ENCODE measurements around the gene BOLL. TPM values are rescaled to one million over a fixed set of nuclear protein-coding genes. Genes with fewer than 3 reads are reported as not detected.
A peak's percentile ranks its signal among the peaks of the same experiment; 100 is the strongest.

The BOLL gene
- total RNA-seq, 2 donors from 2014 or later: not detected

DNA sequence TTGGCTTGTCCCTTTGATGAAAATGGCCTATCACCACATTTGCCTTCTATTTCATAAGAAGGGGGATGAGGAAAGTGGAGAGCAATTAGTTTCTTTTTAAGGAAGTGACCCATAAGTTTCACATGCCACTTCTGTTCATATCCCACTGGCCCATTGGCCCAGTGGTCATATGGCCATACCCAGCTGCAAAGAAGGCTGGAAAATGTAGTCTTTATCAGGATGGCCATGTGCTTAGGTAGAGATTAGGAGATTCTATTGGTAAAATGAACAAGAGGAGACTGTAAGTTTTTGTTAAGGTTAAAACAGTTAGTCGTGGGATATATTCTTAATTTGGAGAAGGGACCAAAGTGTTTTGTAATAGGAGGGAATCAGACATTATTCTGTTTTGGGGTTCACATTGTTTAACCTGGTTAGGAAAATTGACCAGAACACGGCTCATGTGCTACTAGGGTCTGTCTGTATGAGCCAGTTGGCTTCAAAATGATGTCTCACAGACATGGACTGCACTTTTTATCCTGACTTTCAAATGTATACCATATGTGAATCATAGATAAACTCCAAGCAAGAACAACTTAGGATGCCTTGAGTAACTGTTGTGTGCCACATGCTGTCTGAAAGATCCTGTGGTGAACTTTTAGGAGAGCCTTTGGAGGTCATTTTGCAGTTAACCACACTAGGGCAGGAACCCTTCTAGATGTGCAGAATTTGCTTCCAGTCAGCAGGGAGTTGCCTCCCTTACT lies 36.6 kb upstream of the BOLL start:
- H3K27me3 ChIP-seq: no peaks in the 10 kb centered on the region
- no peak overlapping the region for H3K4me3 ChIP-seq
- no peak for DNase-seq (ENCODE audit: low spot score)
- TF ChIP-seq, protein P1, sequence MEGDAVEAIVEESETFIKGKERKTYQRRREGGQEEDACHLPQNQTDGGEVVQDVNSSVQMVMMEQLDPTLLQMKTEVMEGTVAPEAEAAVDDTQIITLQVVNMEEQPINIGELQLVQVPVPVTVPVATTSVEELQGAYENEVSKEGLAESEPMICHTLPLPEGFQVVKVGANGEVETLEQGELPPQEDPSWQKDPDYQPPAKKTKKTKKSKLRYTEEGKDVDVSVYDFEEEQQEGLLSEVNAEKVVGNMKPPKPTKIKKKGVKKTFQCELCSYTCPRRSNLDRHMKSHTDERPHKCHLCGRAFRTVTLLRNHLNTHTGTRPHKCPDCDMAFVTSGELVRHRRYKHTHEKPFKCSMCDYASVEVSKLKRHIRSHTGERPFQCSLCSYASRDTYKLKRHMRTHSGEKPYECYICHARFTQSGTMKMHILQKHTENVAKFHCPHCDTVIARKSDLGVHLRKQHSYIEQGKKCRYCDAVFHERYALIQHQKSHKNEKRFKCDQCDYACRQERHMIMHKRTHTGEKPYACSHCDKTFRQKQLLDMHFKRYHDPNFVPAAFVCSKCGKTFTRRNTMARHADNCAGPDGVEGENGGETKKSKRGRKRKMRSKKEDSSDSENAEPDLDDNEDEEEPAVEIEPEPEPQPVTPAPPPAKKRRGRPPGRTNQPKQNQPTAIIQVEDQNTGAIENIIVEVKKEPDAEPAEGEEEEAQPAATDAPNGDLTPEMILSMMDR (IDR thresholded peaks at IDR 0.05): no peak
- peaks cover 0 to 7% of the 10 kb centered on the region in 2 donors for H3K4me1 ChIP-seq
- H3K9me3 ChIP-seq: no peaks in the 10 kb centered on the region
- H3K27ac ChIP-seq: no peak overlapping the region
- no peaks in the 10 kb centered on the region for H3K36me3 ChIP-seq

DNA sequence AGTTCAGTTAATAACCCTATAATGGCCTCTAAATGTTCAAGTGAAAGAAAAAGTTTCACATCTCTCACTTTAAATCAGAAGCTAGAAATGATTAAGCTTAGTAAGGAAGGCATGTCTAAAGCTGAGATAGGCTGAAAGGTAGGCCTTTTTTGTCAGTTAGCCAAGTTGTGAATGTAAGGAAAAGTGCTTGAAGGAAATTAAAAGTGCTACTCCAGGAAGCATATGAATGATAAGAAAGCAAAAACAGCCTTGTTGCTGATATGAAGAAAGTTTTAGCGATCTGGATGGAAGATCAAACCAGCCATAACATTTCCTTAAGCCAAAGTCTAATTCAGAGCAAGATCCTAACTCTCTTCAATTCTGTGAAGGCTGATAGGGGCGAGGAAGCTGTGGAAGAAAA lies 29.4 kb upstream of the BOLL start:
- TF ChIP-seq, protein P1 (IDR thresholded peaks at IDR 0.05): no peak
- Histone ChIP-seq H3K4me1 (no peaks in the 10 kb centered on the region), H3K27ac (no peak overlapping the region), H3K27me3 (no peaks in the 10 kb centered on the region), H3K4me3 (no peak overlapping the region), H3K36me3 (no peaks in the 10 kb centered on the region), H3K9me3 (no peaks in the 10 kb centered on the region)
- no peak for DNase-seq (ENCODE audit: low spot score)

DNA sequence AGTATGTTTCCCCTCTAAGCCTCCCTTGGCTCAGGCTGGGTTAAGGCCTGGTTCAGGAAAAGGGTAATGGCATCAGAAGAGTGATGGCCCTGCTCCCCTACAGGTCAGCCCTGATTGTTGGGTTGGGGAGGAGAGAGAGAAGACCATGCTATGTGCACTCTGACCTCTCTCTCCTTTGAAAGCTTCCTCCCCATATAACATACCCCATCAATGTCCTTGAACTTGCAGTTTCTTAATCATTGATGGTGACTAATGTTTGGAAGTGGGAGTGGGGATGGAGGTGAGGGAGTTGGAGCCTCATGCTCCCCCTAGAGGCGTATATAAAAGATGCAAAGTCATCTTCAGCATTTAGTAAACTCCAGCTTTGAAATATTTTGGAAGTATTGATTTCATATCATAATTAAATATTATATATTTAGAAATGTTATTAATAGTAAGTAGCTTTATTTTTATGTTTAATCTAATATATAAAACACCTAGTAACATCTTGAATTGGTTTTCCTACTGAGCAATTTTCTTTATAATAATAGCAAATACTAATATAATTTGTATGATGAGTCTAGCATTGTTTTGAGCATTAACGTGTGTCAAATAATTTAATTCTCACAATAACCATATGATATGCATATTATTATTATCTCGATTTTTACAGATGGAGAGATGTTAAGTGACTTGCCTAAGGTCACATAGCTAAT lies 28.1 kb upstream of the BOLL start:
- peaks cover 0 to 11% of the 10 kb centered on the region in 2 donors for H3K4me1 ChIP-seq
- TF ChIP-seq, protein P1 (IDR thresholded peaks at IDR 0.05): peak in 1 of 2 donors; percentile 61

DNA sequence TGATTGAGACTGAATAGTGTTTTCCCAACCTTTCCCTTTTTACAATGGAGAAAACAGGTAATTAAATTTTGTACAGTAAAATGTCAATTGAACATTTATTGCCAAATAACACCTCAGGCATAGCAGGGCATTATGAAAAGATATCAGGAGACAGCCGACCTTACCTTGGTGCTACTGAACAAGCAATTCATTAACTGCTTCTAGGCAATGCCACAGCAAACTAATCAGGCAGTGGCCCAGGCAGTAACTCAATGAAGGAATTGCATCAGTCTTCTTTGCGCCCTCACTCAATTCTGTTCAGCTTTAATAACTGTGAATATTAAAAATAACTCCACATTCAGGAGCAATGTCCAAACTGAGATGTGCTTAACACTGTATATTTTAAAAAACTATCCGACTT lies 25.4 kb upstream of the BOLL start:
- TF ChIP-seq, protein P1 (IDR thresholded peaks at IDR 0.05): no peak
- H3K4me3 ChIP-seq: no peak overlapping the region

More for the DNA sequence above, 28.1 kb upstream of the BOLL start:
- H3K9me3 ChIP-seq: no peaks in the 10 kb centered on the region
- no peak overlapping the region for H3K4me3 ChIP-seq
- H3K27ac ChIP-seq: no peak overlapping the region
- DNase-seq (ENCODE audit: low spot score): no peak
- no peaks in the 10 kb centered on the region for H3K36me3 ChIP-seq
- no peaks in the 10 kb centered on the region for H3K27me3 ChIP-seq

DNA sequence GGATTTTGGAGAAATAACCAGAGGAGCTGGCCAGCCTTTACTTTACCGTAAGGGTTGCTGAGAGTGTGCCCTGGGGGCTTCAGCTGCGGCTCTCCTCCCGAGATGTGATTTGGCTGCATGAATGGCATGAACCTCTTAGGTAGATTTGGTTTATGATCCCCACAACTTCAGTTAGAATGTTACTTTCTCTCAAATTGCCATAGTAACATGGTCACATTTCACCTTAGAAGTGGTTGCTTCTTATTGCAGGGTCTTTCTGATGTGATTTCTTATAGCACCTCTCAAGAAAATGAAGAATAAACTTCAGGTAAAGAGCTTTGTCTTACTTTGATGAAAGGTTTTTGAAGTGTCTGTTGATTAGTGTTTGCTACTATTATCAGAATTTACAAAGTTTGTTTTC lies 24.9 kb upstream of the BOLL start:
- no peak for DNase-seq (ENCODE audit: low spot score)
- Histone ChIP-seq H3K27ac (no peak overlapping the region), H3K4me1 (peaks cover 0 to 26% of the 10 kb centered on the region in 2 donors), H3K27me3 (no peaks in the 10 kb centered on the region), H3K36me3 (no peaks in the 10 kb centered on the region), H3K9me3 (no peaks in the 10 kb centered on the region), H3K4me3 (no peak overlapping the region)
- TF ChIP-seq, protein P1 (IDR thresholded peaks at IDR 0.05): no peak

More for the DNA sequence above, 25.4 kb upstream of the BOLL start:
- no peak for DNase-seq (ENCODE audit: low spot score)
- peaks cover 0 to 26% of the 10 kb centered on the region in 2 donors for H3K4me1 ChIP-seq
- H3K27ac ChIP-seq: no peak overlapping the region
- H3K27me3 ChIP-seq: no peaks in the 10 kb centered on the region
- no peaks in the 10 kb centered on the region for H3K36me3 ChIP-seq
- H3K9me3 ChIP-seq: no peaks in the 10 kb centered on the region

Data from right atrium auricular region (tissue), 2 donors.